Sigmoid colon (tissue), 4 donors: Measurements from ENCODE around the gene XKR3.
"Not testable (repeated sequence)": the region's sequence is repeated elsewhere in the genome, so short reads cannot be mapped to it uniquely, and the experiment has no call there.

Source experiments
- EP300 ChIP-seq, 4 donors: sonication (generic); formaldehyde crosslinking; IDR thresholded peaks; one replicate each; pipeline ENCODE4 v1.6.1; 2017; ENCODE audit warnings: antibody characterized with exemption in 4 of 4
- POLR2A ChIP-seq, 2 donors: fragments of 450-650 bp; IDR thresholded peaks; one replicate each; pipeline ENCODE4 v1.6.1; 2016; ENCODE audit warnings: antibody characterized with exemption in 2 of 2, mild to moderate bottlenecking in 2 of 2, moderate library complexity in 2 of 2
- TF ChIP-seq, protein P1 (sequence below), 4 experiments: fragments of 450-650 bp in 3 of 4; fragments of 200-600 bp in 1 of 4; IDR thresholded peaks; one replicate each; pipeline ENCODE4 v1.5.1; 2016 to 2019; ENCODE audit warnings: antibody characterized with exemption in 4 of 4, mild to moderate bottlenecking in 3 of 4, moderate library complexity in 2 of 4

DNA sequence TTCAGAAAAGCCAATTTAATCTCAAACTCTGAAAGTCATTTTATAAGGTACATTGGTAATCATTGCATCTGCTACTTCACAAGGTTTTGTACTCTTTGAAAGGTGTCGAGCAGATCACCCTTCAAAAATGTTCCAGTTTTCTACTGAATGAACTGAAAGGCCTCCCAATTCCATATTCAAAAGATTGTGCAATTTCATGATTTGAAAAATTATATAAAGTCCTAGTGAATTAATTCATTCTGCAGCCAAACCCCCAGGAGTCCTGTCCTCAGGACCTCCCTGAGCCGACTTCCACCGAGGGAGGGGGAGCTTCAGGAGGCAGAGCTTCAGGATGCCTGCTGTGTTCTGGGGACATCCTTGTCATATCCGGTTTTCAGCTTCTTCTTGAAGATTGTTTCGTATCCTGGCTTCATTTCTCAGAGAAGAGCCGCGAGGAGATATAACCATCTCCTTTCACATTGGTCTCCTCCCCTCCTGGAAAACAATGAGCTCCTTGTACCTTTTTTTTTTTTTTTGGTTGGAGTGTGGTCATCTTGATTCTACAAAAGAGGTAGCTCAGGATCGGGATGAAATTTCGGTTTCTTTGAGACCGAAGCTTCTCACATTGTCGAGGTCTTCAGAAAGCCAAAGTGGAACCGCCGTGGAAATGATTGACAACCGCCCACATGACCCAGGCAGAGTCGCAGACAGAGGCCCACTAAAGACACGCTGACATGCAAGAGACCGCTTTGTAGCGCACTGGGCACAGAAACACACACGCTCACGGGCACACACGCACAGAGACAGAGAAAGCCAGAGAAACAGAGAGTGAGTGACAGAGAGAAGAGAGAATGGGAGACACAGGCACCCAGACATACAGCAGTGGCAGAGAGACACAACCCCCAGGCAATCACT lies 77.7 kb downstream of the XKR3 start:
- TF ChIP-seq, protein P1, sequence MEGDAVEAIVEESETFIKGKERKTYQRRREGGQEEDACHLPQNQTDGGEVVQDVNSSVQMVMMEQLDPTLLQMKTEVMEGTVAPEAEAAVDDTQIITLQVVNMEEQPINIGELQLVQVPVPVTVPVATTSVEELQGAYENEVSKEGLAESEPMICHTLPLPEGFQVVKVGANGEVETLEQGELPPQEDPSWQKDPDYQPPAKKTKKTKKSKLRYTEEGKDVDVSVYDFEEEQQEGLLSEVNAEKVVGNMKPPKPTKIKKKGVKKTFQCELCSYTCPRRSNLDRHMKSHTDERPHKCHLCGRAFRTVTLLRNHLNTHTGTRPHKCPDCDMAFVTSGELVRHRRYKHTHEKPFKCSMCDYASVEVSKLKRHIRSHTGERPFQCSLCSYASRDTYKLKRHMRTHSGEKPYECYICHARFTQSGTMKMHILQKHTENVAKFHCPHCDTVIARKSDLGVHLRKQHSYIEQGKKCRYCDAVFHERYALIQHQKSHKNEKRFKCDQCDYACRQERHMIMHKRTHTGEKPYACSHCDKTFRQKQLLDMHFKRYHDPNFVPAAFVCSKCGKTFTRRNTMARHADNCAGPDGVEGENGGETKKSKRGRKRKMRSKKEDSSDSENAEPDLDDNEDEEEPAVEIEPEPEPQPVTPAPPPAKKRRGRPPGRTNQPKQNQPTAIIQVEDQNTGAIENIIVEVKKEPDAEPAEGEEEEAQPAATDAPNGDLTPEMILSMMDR (IDR thresholded peaks at IDR 0.05): not testable (repeated sequence)
- not testable (repeated sequence) for TF ChIP-seq EP300, POLR2A (IDR thresholded peaks at IDR 0.05)
